Putamen (tissue), 1 donor: Measurements from ENCODE around the gene TUB.

Experiments used
- DNase-seq: peaks from one replicate; pipeline ENCODE4 v3.0.0-alpha.2; 2016; ENCODE audit warnings: low spot score

TUB gene

GRCh38 chr11:8080674-8081590, at the start of gene TUB:
Gene TUB, plus strand, starts transcription at chr11:8081211. Its CDS starts 300 bp downstream, at chr11:8081511.
- no peak for DNase-seq

DNA sequence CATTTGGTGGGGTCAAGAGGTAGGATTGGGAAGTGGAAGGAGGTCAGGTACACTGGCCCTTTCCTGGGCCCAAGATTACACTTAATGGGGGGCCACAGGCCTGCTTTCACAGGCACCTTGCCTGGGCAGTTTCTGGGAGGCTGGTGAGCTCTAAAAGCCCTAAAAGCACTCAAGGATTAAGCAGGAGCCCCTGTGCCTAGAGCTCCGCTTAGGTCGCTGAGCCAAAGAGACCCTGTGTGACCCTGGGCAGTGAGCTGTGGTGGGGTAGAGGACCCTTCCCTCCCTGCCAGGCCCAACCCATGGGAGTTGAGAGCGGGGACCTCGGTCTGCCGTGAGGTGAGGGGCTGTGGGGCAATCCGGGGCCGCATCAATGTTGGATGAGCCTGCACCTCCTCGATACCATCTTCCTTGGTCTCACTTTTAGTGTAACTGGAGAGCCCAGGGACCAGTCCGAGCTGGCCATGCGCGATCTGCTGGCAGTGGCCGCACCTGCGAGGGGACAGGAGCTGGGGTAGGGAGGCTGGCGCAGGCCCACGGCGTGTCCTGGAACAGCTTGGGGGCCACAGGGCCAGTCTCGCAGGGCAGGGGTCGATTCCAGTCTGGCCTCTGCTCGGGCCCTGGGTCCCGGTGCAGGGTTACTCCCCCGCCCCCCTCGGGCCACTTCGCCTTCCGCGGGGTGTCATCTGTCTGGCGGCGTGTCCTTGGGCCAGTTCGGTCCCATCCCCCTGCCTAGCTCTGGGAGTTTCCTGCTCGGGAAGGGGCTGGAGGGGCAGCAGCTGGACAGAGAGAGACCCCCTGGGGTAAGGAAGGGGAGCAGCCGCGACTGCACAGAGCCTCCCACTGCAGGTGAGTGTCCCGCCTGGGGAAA, 49.5 kb upstream of the TUB start:
- no peak for DNase-seq

GRCh38 chr11:8032122-8032521, 48.9 kb upstream of the TUB start:
- DNase-seq, result no peak

- no peak for DNase-seq
Measured at GRCh38 chr11:8032576-8033304, 48.3 kb upstream of the TUB start.

- peak; percentile 48 for DNase-seq
Measured at GRCh38 chr11:8033305-8034105, 47.5 kb upstream of the TUB start.

DNA sequence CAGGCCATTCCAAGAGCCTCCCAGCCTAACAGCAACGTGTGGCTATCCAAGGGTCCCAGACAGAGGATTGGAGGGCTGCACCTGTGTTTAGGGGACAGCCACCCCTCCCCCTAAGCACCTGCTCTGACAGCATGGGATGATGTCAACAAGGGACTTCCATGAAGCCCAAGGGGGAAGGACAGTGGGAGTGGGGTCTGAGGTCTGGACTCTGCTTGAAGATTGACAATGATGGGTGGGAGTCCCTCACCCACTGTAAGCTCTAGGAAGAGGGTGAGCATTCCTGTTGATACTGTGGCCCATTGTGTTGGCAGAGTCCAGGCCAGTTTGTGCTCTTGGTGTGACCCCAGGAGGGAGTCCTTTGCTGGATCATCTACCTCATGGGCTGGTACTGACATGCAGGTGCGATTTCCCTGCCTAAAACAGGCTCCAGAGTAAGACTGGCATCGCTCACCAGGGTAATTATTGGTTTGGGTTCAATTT, 46.9 kb upstream of the TUB start:
- DNase-seq, result no peak

DNA sequence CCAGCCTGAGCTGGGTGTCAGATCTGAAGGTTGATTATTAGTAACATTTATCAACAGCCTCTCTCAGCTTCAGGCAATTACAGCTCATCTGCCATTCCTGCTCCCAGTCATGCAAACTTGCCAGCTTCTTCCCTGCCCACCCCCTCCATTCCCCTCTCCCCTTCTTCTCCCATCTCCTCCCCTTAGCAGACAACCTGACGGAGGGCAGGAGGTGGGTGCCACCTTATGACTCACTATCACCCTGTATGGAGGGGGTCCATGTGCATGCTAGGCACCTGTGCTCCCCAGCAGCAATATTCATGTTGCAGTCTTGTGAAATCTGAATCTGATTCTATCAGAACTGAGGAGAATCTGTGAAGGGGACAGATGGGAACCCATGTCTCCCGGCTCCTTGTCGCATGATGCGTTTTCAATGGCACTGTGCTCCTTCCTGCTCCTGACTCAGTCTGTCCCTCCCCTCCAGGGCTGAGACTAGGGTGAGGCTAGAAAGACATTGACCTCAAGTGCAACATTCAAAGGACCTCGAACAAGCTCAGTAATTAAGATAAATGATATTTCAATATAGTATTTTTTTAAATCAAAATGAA, 46.3 kb upstream of the TUB start:
- DNase-seq, result peak; percentile 48

GRCh38 chr11:8035200-8035855, 45.7 kb upstream of the TUB start:
- no peak for DNase-seq

GRCh38 chr11:8036002-8036802, 44.8 kb upstream of the TUB start:
- no peak for DNase-seq

DNA sequence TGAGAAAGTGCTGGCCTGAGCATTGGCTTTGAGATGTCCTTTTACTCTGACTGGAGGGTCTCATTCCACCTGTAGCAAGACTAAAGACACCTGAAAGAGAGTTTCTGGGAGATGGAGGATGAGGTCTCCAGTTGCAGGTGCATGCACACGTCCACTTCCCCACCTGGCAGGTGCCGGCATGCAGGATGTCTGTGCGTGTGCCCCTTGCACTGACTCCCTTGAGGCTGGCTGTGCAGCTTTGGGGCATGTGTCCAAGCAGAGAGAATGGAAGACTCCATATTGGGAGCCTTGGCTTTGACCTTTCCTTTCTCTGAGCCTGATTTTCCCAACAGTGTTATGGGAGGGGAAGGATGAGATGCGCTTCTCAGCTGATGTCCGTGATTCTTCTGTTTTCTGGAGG, 44.0 kb upstream of the TUB start:
- DNase-seq, result no peak

GRCh38 chr11:8038393-8038792, 42.6 kb upstream of the TUB start:
- no peak for DNase-seq

DNA sequence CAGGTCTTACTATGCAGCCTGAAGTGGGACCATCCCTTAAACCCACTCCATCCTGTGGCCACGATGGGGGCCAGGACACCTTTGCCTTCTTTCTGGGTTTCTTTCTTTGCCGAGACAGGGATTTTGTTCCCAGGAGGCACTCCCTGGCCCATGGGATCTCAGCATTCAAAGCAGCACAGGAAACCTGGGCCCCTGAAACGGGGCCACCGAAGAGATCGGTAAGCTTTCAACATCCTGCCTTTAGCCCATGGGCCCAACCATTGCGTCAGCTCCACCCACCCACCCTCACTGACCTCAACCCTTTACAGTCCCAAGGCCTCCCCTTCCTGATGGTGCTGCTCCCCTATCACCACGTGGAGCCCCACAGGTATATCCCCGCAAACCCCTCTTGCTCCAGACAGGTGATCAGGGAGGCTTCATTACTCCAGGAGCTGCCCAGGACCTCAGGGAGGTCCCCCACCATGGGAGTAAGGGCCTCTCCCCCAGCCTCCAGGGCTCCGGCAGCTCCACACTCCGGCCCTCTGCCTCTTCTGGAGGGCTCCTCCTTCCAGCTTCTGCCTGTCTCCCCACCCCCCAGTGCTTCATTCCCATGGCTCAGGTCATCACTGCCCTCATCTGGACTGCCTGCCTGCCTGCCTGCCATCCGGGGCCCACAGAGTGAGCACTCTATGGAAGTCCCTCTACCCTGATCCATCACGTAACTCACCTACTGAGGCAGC, 42.0 kb upstream of the TUB start:
- DNase-seq, result no peak

DNA sequence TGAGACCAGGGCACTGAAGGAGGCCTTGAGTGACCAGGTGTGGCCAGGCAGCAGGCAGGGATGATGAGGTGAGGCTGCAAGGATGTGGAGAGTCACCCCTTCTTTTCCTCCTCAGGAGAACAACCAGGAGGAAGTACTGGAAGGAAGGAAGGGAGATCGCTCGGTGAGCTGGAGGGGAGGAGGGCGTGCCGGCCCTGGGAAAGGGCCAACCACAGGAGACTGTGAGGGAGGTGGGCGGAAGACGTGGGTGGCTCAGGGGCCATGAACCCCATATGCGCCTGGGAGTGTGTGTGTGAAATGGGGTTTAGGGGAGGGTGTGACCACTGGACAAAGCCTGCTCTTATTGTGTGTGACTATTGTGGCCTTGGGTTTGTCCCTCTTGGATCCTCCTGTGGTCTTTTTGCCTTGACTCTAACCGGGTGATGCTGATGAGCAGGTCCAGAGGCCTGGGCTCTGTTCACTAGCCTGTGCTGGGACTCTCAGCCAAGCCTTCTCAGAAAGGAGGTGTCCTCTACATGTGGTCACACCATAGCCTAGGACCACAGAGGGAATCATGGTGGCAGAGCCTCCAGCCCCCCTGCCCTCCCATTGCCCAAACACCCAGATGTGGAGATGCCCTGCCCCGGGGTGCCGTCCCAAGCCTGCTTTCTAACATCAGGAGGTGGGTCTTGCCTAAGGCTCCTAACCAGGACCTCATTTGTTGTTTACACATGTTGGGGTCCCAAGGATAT, 41.3 kb upstream of the TUB start:
- DNase-seq, result no peak

- DNase-seq, result peak; percentile 40
Measured at GRCh38 chr11:8040261-8040920, 40.6 kb upstream of the TUB start.

- DNase-seq, result no peak
Measured at GRCh38 chr11:8040921-8041285, 40.1 kb upstream of the TUB start.

GRCh38 chr11:8041576-8041975, 39.4 kb upstream of the TUB start:
- DNase-seq, result no peak

DNA sequence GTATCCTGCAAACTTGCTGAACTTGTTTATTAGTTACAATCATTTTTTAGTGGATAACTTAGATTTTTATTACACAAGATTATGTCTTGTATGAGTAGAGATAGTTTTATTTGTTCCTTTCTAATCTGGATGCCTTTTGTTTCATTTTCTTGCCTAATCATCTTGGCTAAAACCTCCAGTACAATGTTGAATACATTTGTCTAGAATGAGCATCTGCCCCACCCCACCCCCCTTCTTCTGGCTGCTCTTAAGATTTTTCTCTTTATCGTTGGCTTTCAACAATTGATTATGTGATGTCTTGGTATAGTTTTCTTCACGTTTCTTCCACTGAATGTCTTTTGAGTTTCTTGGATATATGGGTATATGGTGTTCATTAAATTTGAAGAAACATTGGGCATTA, 37.3 kb upstream of the TUB start:
- no peak for DNase-seq

DNA sequence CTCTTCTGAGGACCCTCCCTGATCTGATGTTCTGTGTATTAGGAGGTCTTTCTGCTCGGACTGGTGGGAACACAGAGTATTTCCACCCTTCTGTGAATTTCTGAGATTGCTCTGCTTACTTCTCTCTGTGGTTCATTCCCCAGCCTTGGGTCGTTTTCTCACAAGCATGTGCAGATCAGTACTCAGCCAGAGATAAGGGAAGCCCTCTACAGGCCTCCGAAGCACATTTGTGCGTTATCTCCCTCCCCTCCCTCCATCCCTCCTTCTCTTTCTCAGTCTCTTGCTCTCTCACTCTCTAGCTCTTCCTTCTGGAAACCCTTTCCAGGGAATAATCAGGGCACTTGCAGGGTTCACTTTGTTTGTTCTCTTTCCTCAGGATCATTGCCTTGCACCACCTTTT, 35.2 kb upstream of the TUB start:
- no peak for DNase-seq
